NK-92 (cell line): Measurements from ENCODE around the gene SCAF1.

Experiments used
- DNase-seq: peaks from one replicate; lab custom pipeline; 2025; ENCODE audit not compliant: unreplicated experiment; lab: John Stamatoyannopoulos, UW

The SCAF1 gene

DNA sequence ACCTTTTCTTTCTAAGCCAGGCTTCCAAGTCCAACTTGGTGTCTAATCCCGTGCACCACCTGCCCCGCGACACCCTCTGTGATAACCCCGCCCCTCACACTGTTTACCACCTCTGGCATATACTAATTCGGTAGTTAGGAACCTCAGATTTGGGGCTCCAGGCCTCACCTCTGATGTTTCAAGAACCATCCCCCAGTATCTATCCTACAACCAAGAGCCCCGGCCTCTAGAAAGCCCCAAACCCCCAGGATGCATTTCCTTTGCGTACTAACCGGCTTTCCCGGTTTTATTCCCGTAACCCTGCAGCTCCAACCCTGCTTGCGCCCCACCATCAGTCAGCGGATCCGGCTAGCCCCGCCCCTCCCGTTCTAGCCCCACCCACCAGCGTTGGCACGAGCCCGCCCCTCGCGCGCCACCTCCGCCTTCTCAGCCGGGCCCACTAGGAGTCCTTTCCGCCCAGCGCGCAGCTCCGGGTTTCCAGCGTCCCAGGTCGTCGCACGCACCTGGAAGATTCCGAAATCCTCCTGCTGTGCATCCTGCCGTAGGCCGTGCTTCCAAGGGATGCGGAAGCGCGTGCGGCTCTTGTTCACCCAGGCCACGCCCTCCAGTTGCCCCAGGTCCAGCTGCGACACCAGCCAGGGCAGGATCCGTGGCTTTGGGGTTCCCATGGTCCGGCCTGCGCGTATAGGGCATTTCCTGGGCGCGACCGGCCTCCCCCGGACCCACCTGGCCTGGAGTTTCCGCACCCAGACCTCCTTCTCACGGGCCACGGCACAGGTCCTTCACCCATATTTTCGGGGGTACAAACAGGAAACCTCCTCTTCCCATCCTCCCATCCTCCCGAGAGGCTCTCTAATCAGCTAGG, 22.4 kb downstream of the SCAF1 start:
- peak; percentile 51 for DNase-seq

- no peak for DNase-seq
Observed at GRCh38 chr19:49665036-49665350, 23.0 kb downstream of the SCAF1 start.

DNA sequence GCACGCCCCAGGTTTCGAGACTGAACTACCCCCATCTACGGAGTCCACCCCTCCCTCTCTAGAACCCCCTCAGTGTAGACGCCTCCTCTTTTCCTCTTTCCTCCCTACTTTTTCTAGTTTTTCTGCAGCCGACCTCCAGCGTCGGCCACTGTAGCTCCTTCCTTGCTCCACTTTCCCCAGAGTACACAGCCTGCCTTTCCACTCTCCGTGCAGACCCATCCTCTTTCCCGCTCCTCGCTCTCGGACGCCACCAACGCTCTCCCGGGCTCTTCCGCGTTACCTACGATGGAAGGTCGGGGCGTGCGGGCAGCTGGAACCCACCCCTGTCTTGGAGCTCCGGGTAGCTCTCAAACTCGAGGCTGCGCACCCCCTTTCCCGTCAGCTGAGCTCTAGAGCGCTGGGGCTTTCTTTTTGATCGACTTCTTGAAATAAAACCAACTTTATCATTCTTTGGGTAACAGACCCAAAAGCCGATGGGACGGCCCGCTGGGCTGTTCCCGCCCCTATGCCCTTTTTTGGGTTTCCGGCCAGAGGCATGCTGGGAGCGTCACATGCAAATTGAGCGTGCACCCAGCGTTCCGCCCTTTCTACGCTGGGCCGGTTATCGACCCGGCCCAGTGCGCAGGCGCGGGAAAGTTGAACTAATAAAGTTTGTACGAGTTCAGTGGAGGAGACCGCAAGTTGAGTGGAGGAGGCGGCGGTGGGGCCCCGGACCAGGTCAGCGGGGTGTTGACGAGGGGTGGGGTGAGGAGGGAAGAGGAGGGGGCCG, 23.5 kb downstream of the SCAF1 start, which contains the start of the genes BCL2L12 and IRF3:
Gene BCL2L12 (plus strand): TSS at position 583 of the 769 bp plus-strand sequence. CDS start 760 bp downstream, outside the sequence.
Gene IRF3 (minus strand): TSS at position 507 of the 769 bp plus-strand sequence. CDS start 1,019 bp downstream, outside the sequence.
- DNase-seq = peak; percentile 86

- no peak for DNase-seq
Observed at GRCh38 chr19:49666120-49666444, 24.1 kb downstream of the SCAF1 start.

DNA sequence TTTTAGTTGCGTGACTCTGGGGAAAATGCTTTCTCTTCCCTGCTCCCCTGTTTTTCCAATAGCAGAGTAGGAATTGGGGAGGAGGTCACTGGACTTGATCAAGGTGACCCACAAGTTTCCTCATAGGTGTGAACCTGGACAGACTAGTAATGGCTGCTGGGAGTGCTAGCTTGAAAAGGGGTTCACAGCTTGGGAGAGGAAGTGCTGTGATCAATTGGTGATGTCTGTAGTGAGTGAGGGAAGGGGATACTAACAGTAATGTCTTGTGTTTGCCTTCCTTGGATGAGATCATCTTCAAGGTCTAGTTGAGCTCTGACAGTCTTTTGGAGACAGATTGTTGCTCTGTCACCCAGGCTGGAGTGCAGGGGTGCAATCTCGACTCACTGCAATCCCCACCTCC, 25.5 kb downstream of the SCAF1 start:
- no peak for DNase-seq

DNA sequence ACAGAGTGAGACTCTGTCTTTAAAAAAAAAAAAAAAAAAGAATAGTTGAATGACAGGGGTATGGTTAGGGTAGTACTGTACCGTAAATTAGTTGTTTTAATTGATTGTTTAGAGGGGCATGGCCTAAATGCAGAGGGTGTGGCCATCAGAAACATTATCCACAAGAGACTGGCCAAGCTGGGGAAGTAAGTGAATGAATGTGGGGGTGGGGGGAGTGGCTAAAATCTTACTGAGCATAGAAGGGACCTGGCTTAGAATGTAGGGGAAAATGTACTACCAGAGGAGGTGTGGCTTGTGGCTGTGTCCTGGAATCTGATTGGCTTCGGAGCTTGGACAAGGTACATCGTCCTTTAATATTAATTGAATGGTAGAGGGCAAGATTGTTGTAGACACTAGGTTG, 27.5 kb downstream of the SCAF1 start:
- no peak for DNase-seq

GRCh38 chr19:49672131-49672919, 30.3 kb downstream of the SCAF1 start:
- no peak for DNase-seq

DNA sequence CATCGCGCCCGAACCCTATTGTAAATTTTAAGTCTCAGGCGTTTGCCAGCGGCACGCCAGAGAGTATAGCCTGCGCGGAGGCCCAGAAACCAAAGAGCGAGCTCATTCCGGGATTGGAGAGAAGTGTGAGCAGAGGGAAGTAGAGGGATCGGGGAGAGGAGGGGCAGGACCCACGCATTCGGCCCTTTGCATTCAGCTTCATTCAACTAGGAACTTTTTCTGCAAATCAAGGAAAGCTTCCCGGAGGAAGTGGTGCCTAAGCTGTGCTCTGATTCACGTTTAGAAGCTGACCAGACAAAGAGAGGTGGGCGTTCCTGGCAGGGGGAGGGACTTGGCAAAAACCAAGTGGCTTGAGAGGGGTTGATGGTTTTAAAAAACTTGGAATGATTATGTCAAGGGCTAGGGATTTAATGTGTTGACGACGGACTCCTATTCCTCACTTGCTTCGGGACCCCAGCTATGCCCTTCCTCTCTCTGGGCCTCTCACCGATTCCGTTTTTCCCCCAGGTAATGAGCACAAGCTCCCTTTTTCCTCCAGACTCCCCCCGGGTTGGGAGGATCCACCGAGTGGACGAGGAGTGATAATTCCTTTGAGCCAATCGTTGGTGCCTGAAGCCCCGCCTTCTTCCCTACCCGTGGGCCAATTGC, 34.3 kb downstream of the SCAF1 start:
- no peak for DNase-seq

- DNase-seq = peak; percentile 95
Observed at GRCh38 chr19:49676784-49677230, 34.8 kb downstream of the SCAF1 start.

DNA sequence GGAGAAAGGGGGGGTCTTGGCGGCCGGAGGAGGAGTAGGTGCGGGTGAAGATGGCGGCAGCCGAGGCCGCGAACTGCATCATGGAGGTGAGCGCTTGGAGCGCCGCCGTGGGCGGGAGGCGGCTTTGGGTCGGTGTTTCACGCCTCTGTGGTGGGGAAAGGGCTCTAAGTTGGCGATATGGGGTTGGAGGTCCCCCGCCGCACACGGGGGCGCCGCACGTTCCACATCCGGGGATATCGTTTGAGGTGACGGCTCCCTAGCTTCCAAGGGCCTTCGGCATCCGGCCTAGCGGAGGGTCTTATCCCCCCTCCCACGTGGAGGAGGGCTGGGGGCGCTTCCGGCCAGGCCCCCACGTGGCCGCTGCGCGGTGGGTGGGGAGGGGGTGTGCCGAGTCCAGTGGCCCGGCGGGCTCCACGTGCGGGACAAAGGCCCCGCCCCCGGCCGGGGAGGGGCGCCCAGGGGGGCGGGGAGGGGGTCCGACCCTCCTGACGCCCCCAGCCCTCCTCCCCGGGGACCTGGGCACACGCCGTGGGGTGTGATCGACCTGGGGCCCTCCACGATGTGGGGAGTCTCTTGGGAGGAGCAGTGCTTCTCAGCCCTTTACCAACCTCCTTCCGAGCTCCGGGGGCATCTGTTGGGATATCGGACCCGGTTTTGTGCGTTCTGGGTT, 35.4 kb downstream of the SCAF1 start, which contains the start of gene PRMT1:
Gene PRMT1 (plus strand): TSS at position 41 of the 670 bp plus-strand sequence. CDS start 10 bp downstream, at position 51.
- DNase-seq = no peak

- no peak for DNase-seq
Observed at GRCh38 chr19:49677901-49678674, 36.1 kb downstream of the SCAF1 start.

DNA sequence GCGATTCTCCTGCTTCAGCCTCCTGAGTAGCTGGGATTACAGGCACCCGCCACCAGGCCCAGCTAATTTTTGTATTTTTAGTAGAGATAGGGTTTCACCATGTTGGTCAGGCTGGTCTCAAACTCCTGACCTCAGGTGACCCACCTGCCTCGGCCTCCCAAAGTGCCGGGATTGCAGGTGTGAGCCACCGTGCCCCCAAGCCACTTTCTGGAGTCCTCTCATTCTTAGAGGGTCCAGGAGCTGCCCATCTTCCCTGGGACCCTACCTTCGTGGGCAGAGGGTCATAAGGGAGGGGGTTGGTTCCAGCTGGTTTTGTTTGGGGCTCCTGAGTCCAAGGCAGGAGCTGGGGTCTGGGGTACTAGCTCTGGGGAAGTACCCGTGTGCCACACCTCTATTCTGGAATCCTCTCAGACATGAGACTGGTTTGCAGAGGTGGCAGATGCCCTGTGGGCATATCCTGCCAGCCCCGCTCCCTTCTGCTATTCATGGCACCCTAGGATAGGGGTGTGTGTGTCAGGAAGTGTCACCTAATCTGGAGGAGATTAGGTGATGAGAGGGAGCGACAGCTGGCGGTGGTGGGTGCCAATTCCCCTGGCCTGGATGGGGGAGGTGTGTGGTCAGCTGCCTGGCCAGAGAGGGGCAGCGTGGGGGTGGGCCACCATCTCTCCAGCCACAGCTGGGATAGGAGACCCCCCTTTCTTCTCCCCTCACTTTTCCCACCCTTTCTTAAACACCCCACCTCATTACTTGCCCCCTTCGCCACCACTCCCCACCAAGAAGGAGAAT, 37.2 kb downstream of the SCAF1 start:
- no peak for DNase-seq

DNA sequence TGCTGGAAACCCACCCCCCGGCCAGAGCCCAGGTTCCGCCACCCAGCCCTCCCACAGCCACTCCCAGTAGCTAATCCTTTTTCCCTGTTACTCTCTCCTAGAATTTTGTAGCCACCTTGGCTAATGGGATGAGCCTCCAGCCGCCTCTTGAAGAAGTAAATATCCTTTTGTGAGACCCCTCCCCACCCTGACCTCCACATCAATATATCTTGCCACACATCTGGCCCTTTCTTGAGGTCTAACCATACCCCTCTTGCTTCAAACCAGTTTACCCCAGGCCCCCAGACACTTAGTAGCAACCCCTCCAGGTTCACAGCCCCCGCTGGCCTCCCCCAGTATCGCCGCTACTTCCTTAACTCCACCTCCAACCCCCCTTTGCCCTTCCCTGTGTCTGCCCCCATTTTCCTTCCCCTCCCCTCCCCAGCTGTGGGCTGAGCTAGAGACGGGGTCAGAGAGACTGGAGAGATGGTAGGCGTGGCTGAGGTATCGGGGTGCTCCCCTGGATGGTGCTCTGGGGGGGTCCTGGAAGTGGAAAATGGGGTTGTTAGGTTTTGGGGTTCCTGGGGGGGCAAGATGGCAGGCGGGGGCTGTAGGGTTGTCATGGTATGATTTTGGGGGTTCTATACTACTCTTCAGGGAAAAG, 37.9 kb downstream of the SCAF1 start:
- no peak for DNase-seq

- peak; percentile 61 for DNase-seq
Observed at GRCh38 chr19:49680421-49681351, 38.7 kb downstream of the SCAF1 start.

- no peak for DNase-seq
Observed at GRCh38 chr19:49681830-49682229, 39.8 kb downstream of the SCAF1 start.

GRCh38 chr19:49682274-49682673, 40.3 kb downstream of the SCAF1 start:
- DNase-seq = no peak

GRCh38 chr19:49683814-49684250, 41.8 kb downstream of the SCAF1 start:
- DNase-seq = no peak
